GM06990 (cell line): ENCODE measurements around the gene PTPN6.

Source experiments
- DNase-seq: peaks from one replicate; pipeline ENCODE4 v3.0.0-alpha.2; 2011; ENCODE audit not compliant: insufficient read length; ENCODE audit errors: extremely low read depth
- H3K27me3 ChIP-seq: replicated peaks from 2 replicates; pipeline ENCODE4 v1.6.0; 2011; ENCODE audit warnings: low read length; ENCODE audit not compliant: control insufficient read depth, insufficient read depth
- H3K36me3 ChIP-seq: 2 replicates; pipeline ENCODE4 v1.5.1; 2011; ENCODE audit warnings: low read length; ENCODE audit not compliant: control insufficient read depth, insufficient read depth
- H3K4me3 ChIP-seq: replicated peaks from 2 replicates; pipeline ENCODE4 v1.5.1; 2011; ENCODE audit warnings: low read depth, mild to moderate bottlenecking, control low read depth, low read length
- TF ChIP-seq, protein P1 (sequence below): IDR thresholded peaks from 2 replicates; pipeline ENCODE4 v1.5.1; 2011; ENCODE audit warnings: low read length, control low read depth, mild to moderate bottlenecking, inconsistent platforms; ENCODE audit not compliant: insufficient read depth, poor library complexity, severe bottlenecking

Gene PTPN6

GRCh38 chr12:6957151-6957701 is 6.1 kb downstream of the PTPN6 start:
- H3K27me3 ChIP-seq = no peaks in the 10 kb centered on the region
- peak overlapping the region; percentile 35; the same call in 1 of the 2 replicates for H3K4me3 ChIP-seq
- H3K36me3 ChIP-seq = peaks cover 65% of the 10 kb centered on the region
- no peak for DNase-seq
- TF ChIP-seq, protein P1, sequence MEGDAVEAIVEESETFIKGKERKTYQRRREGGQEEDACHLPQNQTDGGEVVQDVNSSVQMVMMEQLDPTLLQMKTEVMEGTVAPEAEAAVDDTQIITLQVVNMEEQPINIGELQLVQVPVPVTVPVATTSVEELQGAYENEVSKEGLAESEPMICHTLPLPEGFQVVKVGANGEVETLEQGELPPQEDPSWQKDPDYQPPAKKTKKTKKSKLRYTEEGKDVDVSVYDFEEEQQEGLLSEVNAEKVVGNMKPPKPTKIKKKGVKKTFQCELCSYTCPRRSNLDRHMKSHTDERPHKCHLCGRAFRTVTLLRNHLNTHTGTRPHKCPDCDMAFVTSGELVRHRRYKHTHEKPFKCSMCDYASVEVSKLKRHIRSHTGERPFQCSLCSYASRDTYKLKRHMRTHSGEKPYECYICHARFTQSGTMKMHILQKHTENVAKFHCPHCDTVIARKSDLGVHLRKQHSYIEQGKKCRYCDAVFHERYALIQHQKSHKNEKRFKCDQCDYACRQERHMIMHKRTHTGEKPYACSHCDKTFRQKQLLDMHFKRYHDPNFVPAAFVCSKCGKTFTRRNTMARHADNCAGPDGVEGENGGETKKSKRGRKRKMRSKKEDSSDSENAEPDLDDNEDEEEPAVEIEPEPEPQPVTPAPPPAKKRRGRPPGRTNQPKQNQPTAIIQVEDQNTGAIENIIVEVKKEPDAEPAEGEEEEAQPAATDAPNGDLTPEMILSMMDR = no peak

DNA sequence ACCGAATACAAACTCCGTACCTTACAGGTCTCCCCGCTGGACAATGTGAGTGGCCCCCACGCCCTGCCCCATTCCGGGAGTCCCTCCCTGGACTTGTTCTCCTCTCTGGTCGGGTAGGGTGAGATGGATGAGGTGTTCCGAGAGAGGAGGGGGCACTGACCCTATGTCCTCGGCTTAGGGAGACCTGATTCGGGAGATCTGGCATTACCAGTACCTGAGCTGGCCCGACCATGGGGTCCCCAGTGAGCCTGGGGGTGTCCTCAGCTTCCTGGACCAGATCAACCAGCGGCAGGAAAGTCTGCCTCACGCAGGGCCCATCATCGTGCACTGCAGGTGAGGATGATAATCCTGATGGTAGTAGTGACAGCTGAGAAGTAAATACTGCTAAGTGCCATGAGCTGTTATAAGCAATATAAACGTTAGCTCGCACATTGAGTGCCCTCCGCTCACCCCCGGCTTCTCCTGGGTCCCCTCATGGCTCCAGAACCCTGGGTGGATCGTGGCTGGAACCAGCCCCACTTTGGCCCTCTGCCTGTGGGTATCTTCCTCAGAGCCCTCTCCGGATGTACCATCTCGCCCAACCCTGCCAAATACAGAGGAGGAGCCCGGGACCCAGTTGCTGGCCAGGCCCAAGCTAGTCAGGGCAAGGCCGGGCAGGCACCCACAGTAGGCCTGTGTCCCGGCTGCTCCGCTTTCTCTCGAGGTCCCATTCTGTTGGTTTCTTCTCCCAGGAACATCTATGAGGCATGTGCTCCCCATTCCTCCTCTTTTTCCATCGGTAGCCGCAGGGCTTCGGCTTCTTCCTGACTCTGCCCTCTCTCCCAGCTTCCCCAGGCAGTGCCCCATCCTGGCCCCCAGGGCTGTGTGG is 6.8 kb downstream of the PTPN6 start:
- no peaks in the 10 kb centered on the region for H3K27me3 ChIP-seq
- peaks cover 58% of the 10 kb centered on the region for H3K36me3 ChIP-seq
- TF ChIP-seq, protein P1 = no peak
- peak overlapping the region; percentile 35 for H3K4me3 ChIP-seq
- DNase-seq = no peak

GRCh38 chr12:6958609-6959057 is 7.5 kb downstream of the PTPN6 start:
- no peak for DNase-seq
- Histone ChIP-seq H3K27me3 (no peaks in the 10 kb centered on the region), H3K4me3 (peak overlapping the region; percentile 35), H3K36me3 (peaks cover 56% of the 10 kb centered on the region)
- TF ChIP-seq, protein P1 = no peak

- Histone ChIP-seq H3K4me3 (peak overlapping the region; percentile 49), H3K36me3 (peaks cover 57% of the 10 kb centered on the region), H3K27me3 (no peaks in the 10 kb centered on the region)
- TF ChIP-seq, protein P1 = no peak
- DNase-seq = peak; percentile 85
Observed at GRCh38 chr12:6959058-6959804, 8.1 kb downstream of the PTPN6 start.

- H3K27me3 ChIP-seq = no peaks in the 10 kb centered on the region
- peak overlapping the region; percentile 49 for H3K4me3 ChIP-seq
- TF ChIP-seq, protein P1 = no peak
- DNase-seq = no peak
- peaks cover 54% of the 10 kb centered on the region for H3K36me3 ChIP-seq
Observed at GRCh38 chr12:6959805-6960592, 8.8 kb downstream of the PTPN6 start.
